ENCODE measurements around the gene DEPDC7. TPM values are rescaled to one million over a fixed set of nuclear protein-coding genes. Genes with fewer than 3 reads are reported as not detected.

Gene DEPDC7
- total and polyA plus RNA-seq, 3 donors from 2014 or later: 14.9 to 47.7 (median 23.2) TPM

- Histone ChIP-seq H3K9me3 (no peaks in the 10 kb centered on the region), H3K27me3 (no peaks in the 10 kb centered on the region), H3K4me3 (no peak overlapping the region), H3K36me3 (ENCODE audit: low read depth, missing control alignments) (no peaks in the 10 kb centered on the region), H3K27ac (no peak overlapping the region), H3K4me1 (no peaks in the 10 kb centered on the region)
- TF ChIP-seq POLR2A (IDR thresholded peaks at IDR 0.05): no peak
- no peak for TF ChIP-seq CTCF (IDR thresholded peaks at IDR 0.05)
- 96 to 97% methylated on average over 2 to 3 of the region's 3 CpGs for WGBS, 2 donors
- no peak for DNase-seq
- intact Hi-C loops (cut with DNase I; ENCODE audit: low total_unique reads): loop anchor here (10.0 kb wide), 1 partner anchor 112 kb away; no protein-coding TSS in a partner anchor
These were observed 51.6 kb downstream of the DEPDC7 start for GRCh38 chr11:33067294-33067693.

- Histone ChIP-seq H3K4me3 (no peak overlapping the region), H3K4me1 (no peaks in the 10 kb centered on the region), H3K36me3 (ENCODE audit: low read depth, missing control alignments) (no peaks in the 10 kb centered on the region), H3K9me3 (no peaks in the 10 kb centered on the region), H3K27me3 (no peaks in the 10 kb centered on the region), H3K27ac (no peak overlapping the region)
- TF ChIP-seq POLR2A (IDR thresholded peaks at IDR 0.05) (no peak), CTCF (IDR thresholded peaks at IDR 0.05) (no peak)
- WGBS, 2 donors: 92 to 95% methylated on average over 16 to 17 of the region's 17 CpGs
- intact Hi-C loops (cut with DNase I; ENCODE audit: low total_unique reads): loop anchor here (10.0 kb wide), 1 partner anchor 114 kb away; no protein-coding TSS in a partner anchor
- no peak for DNase-seq
These were observed 53.1 kb downstream of the DEPDC7 start for GRCh38 chr11:33068611-33069340.

- Histone ChIP-seq H3K4me1 (no peaks in the 10 kb centered on the region), H3K4me3 (no peak overlapping the region), H3K27ac (no peak overlapping the region), H3K27me3 (no peaks in the 10 kb centered on the region), H3K9me3 (no peaks in the 10 kb centered on the region), H3K36me3 (ENCODE audit: low read depth, missing control alignments) (no peaks in the 10 kb centered on the region)
- intact Hi-C loops (cut with DNase I; ENCODE audit: low total_unique reads): no loop called here
- no peak for TF ChIP-seq POLR2A (IDR thresholded peaks at IDR 0.05)
- no peak for TF ChIP-seq CTCF (IDR thresholded peaks at IDR 0.05)
- DNase-seq: no peak
- 88 to 91% methylated on average over 8 of the region's 8 CpGs for WGBS, 2 donors
These were observed 56.8 kb downstream of the DEPDC7 start for GRCh38 chr11:33072465-33072864.

Small RNAs within 50 kb of the gene (small RNA-seq; reads per million reads assigned to genes)
- 0 reads per million in 2 donors for gene RF00019

Other genes with a start within 250 kb of the DEPDC7 start
- 10 to 100 TPM in 1 of 2 donors, 1 to 10 TPM in 1; 6.6 to 14.3 TPM for gene CCDC73, start 221.2 kb upstream of the DEPDC7 start, total RNA-seq
- gene CCDC73, start 221.2 kb upstream of the DEPDC7 start, polyA plus RNA-seq (ENCODE audit: insufficient read depth, low read depth, low replicate concordance): 1.0 TPM
- gene PRRG4, start 186.0 kb upstream of the DEPDC7 start, total RNA-seq: 1 to 10 TPM in 1 of 2 donors, under 1 TPM in 1; 0.93 to 1.1 TPM
- gene PRRG4, start 186.0 kb upstream of the DEPDC7 start, polyA plus RNA-seq (ENCODE audit: insufficient read depth, low read depth, low replicate concordance): 1.0 TPM
- 10 to 100 TPM; 35.4 to 42.7 TPM for gene QSER1, start 123.1 kb upstream of the DEPDC7 start, total RNA-seq
- gene QSER1, start 123.1 kb upstream of the DEPDC7 start, polyA plus RNA-seq (ENCODE audit: insufficient read depth, low read depth, low replicate concordance): 18.1 TPM
- gene TCP11L1, start 23.7 kb downstream of the DEPDC7 start, total RNA-seq: 10 to 100 TPM; 26.6 to 31.9 TPM
- 13.6 TPM for gene TCP11L1, start 23.7 kb downstream of the DEPDC7 start, polyA plus RNA-seq (ENCODE audit: insufficient read depth, low read depth, low replicate concordance)
- 10 to 100 TPM; 31.0 to 46.6 TPM for gene CSTF3, start 145.6 kb downstream of the DEPDC7 start, total RNA-seq
- 46.4 TPM for gene CSTF3, start 145.6 kb downstream of the DEPDC7 start, polyA plus RNA-seq (ENCODE audit: insufficient read depth, low read depth, low replicate concordance)
- gene HIPK3, start 241.5 kb downstream of the DEPDC7 start, total RNA-seq: 10 to 100 TPM; 86.3 to 90.2 TPM
- gene HIPK3, start 241.5 kb downstream of the DEPDC7 start, polyA plus RNA-seq (ENCODE audit: insufficient read depth, low read depth, low replicate concordance): 47.6 TPM

Measured in testis (tissue), 3 donors.